ENCODE results near the gene XAB2. TPM values are rescaled to one million over a fixed set of nuclear protein-coding genes. Genes with fewer than 3 reads are reported as not detected.

The XAB2 gene
- 49.8 TPM for total RNA-seq

DNA sequence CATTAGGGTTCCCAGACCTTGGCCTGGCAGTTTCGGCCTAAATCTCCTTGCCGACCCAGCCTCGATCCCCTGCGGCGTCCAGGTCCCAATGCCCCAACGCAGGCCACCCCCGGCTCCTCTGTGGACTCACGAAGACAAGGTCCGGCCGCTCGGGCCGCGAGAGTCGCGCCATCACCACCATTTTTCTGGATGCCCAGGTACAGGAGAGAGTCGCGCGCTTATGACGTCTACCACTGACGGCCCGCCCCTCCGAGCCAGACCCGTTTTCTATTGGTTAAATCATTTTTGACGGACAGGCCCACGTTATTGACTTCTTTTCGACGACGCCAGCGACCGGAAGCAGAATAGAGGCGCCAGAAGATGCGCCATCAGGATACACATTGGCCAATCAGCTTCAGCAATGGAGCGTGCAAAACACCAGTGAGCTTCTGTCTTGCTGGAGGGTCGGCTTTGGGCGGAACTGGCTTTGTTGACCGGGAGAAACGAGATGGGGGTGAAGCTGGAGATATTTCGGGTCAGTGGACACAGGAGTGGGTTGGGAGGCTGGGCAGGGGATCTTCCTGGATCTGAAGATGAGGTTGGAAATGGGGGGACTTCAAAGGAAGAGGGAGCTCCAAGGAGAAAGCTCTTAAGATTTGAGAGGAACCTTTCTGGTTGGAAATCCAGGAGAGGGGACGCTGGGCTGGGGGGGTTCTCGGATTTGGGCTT is at the start of gene XAB2, which contains the start of gene PET100:
Gene XAB2, minus strand, starts transcription at position 199 of the 708 bp plus-strand sequence. Its CDS starts 18 bp downstream, at position 181.
Gene PET100, plus strand, starts transcription at position 447 of the 708 bp plus-strand sequence. Its CDS starts 41 bp downstream, at position 488.

DNA sequence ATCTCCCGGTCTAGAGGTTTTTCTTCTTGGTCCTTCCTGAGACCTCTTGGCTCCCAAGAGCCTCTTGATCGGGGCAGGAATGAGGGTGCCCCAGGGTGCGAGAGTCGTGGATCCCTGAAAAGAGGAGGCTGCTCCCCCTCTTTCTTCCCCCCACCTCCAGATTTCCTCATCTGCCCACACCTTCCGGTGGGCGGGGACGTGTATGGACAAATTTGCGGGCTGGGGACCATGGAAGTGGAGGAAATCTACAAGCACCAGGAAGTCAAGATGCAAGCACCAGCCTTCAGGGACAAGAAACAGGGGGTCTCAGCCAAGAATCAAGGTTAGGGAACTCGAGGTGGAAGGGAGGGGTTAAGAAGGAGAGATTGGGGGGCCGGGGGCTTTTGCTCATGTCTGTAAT is 47.5 kb upstream of the XAB2 start, which contains the start of gene MCEMP1:
Gene MCEMP1, plus strand, starts transcription at position 237 of the 400 bp plus-strand sequence. Its CDS starts 31 bp downstream, at position 268.

DNA sequence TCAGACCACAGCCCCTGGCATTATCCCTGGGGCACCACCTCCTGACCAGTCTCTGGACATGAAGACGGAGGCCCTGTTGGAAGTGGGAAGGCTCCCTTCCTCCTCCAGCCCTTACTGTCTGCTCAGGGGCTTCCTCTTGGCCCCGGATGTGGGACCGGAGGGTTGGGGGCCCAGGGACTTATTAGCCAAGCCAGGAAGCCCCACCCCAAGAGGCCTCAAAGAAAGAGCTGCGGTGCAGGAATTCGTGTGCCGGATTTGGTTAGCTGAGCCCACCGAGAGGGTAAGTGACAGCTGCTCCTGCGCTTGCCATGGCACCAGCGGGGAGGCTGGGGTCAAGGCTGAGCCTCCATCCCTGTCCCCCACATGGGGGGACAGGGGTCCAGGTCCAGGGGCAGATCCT is 39.5 kb upstream of the XAB2 start, which contains the start of gene RETN:
Gene RETN, plus strand, starts transcription at position 208 of the 400 bp plus-strand sequence. CDS start 278 bp downstream, outside the sequence.

DNA sequence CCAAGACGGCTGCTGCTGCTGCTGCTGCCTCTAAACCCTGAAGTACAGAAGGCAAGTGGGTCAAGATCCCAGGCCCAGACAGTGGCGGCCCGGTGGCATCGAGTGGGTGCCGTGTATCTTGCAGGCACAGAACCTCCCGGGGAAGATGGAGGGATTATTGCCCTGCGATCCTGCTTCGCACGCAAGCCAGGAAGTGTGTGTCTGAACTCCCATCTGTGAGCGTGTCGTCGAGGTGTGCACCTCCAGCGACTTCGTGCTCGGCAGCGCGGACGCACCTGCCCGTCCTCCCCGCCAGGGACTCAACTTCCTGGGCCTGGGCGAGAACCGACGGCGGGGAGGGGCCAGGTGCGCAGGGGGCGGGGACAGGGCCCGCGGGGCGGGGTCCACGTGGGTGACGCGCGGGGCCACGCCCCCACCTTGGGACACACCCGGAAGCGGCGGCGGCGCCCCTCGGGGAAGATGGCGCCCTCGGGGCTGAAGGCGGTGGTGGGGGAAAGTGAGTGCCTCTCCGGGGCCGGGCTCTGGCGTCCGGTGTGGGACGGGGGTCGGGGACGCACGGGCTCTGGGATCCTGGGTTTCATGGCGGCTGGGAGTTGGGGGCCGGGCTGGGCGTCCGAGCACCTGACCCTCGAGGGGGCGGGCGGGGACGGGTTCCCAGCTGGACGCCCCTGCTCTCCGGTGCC is 7.5 kb upstream of the XAB2 start, which contains the start of gene STXBP2:
Gene STXBP2, plus strand, starts transcription at position 420 of the 683 bp plus-strand sequence. Its CDS starts 40 bp downstream, at position 460.

DNA sequence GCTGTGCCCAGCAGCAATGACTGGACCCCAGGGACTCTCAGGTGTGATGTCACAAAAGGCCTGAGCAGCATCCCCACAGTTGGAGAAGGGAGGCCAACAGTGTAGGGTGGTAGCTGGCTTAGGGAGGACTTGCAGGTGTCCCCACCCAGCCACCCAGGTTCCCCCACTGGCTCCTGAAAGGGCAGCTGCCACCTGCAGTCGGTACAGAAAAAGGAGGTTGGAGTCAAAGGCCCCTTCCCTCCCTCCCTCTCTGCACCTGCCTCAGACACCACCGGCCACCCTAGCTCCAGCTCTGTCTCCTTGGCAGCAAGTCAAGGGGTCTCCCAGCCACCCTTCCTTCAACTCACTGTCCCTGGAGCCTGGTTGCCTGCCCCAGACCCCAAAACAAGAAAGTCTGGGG is 4.4 kb upstream of the XAB2 start, which contains the start of gene PCP2:
Gene PCP2, minus strand, starts transcription at position 22 of the 400 bp plus-strand sequence. CDS start 262 bp downstream, outside the sequence.

DNA sequence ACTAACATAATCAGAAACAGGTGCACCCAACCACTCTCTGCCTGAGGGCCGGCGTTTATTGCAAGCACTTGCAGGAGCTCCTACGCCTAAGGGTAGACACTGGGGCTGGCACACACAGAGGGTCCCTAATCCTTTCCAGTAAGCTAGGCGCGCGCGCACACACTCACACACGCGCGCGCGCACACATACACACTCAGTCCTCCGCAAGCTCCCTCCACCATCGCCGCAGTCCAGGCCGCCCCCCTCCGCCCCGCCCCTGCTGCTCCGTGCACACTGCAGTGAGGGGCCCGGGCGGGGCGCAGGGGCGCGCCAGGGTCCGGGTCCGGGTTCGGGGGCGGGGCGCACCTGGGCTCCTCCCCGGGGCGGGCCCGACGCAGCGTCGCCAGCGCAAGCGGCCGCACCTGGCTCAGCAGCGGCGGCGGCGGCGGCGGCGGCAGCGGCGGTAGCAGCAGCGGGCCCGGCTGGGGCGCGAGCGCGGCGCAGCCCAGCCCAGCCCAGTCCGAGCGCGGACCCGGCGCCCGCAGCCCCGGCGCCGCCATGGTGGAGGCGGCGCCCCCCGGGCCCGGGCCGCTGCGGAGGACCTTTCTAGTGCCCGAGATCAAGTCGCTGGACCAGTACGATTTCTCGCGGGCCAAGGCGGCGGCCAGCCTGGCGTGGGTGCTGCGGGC is 33.7 kb downstream of the XAB2 start, which contains the start of gene CAMSAP3:
Gene CAMSAP3, plus strand, starts transcription at position 398 of the 668 bp plus-strand sequence. Its CDS starts 140 bp downstream, at position 538.

Other genes starting within 250 kb of the XAB2 start
- 2.3 TPM for gene PEX11G, start 140.5 kb downstream of the XAB2 start, total RNA-seq
- gene ZNF358, start 113.4 kb downstream of the XAB2 start, total RNA-seq: 28.1 TPM
- gene MCOLN1, start 106.9 kb downstream of the XAB2 start, total RNA-seq: 10.2 TPM
- gene PNPLA6, start 93.8 kb downstream of the XAB2 start, total RNA-seq: 59.0 TPM
- gene CAMSAP3, start 33.7 kb downstream of the XAB2 start, total RNA-seq: 13.7 TPM
- gene PET100, start 248 bp upstream of the XAB2 start, total RNA-seq: 6.2 TPM
- 12.3 TPM for gene PCP2, start 4.2 kb upstream of the XAB2 start, total RNA-seq
- gene STXBP2, start 7.6 kb upstream of the XAB2 start, total RNA-seq: 12.3 TPM
- gene RETN, start 39.5 kb upstream of the XAB2 start, total RNA-seq: not detected
- not detected for gene MCEMP1, start 47.5 kb upstream of the XAB2 start, total RNA-seq
- gene TRAPPC5, start 51.3 kb upstream of the XAB2 start, total RNA-seq: 36.9 TPM
- gene FCER2, start 72.6 kb upstream of the XAB2 start, total RNA-seq: not detected
- gene CLEC4G, start 102.6 kb upstream of the XAB2 start, total RNA-seq: 0.71 TPM
- 5.4 TPM for gene CD209, start 118.0 kb upstream of the XAB2 start, total RNA-seq
- 0.27 TPM for gene CLEC4M, start 133.7 kb upstream of the XAB2 start, total RNA-seq
- gene EVI5L, start 200.7 kb upstream of the XAB2 start, total RNA-seq: 26.1 TPM
- gene PRR36, start 244.8 kb upstream of the XAB2 start, total RNA-seq: 4.7 TPM

Data from camera-type eye (tissue), 1 donor.